T-helper 17 cell (primary cell): ENCODE measurements around the gene ZNF512B. TPM values are rescaled to one million over a fixed set of nuclear protein-coding genes. Genes with fewer than 3 reads are reported as not detected.
A peak's percentile ranks its signal among the peaks of the same experiment; 100 is the strongest.
"Not testable (repeated sequence)": the region's sequence is repeated elsewhere in the genome, so short reads cannot be mapped to it uniquely, and the experiment has no call there.

Experiments used
- ATAC-seq: fragments of 150-1000 bp; cut with Tn5 transposase; 2 replicates; pipeline ENCODE4 v1.10.0; 2021; ENCODE audit warnings: mild to moderate bottlenecking, moderate library complexity
- DNase-seq, 3 donors: peaks; one replicate each; pipeline versions ENCODE4 v3.0.0 to v3.0.0-alpha.2; 2020 to 2021
- H3K9me3 ChIP-seq: one replicate; pipeline ENCODE4 v1.7.0; 2013; ENCODE audit warnings: low read length, mild to moderate bottlenecking; ENCODE audit not compliant: control insufficient read depth, poor library complexity, severe bottlenecking
- H3K27ac Mint-ChIP-seq: one replicate; pipeline ENCODE4 v1.8.0; 2022; ENCODE audit warnings: mild to moderate bottlenecking, moderate library complexity, mixed read lengths
- H3K27me3 Mint-ChIP-seq: one replicate; pipeline ENCODE4 v1.8.0; 2022; ENCODE audit warnings: mixed read lengths
- H3K36me3 Mint-ChIP-seq: one replicate; pipeline ENCODE4 v1.8.0; 2022; ENCODE audit warnings: low read depth, mixed read lengths
- H3K4me1 Mint-ChIP-seq: one replicate; pipeline ENCODE4 v1.8.0; 2022; ENCODE audit warnings: mild to moderate bottlenecking, mixed read lengths
- H3K4me3 Mint-ChIP-seq: one replicate; pipeline ENCODE4 v1.8.0; 2022; ENCODE audit warnings: mild to moderate bottlenecking, moderate library complexity, mixed read lengths
- total RNA-seq, 4 donors: library from RNA in 2 of 4; stranded (reverse) in 2 of 4; gene quantifications; one replicate each; pipeline ENCODE4 v1.2.3 and lab custom pipeline; 2022 to 2026

Gene ZNF512B, protein sequence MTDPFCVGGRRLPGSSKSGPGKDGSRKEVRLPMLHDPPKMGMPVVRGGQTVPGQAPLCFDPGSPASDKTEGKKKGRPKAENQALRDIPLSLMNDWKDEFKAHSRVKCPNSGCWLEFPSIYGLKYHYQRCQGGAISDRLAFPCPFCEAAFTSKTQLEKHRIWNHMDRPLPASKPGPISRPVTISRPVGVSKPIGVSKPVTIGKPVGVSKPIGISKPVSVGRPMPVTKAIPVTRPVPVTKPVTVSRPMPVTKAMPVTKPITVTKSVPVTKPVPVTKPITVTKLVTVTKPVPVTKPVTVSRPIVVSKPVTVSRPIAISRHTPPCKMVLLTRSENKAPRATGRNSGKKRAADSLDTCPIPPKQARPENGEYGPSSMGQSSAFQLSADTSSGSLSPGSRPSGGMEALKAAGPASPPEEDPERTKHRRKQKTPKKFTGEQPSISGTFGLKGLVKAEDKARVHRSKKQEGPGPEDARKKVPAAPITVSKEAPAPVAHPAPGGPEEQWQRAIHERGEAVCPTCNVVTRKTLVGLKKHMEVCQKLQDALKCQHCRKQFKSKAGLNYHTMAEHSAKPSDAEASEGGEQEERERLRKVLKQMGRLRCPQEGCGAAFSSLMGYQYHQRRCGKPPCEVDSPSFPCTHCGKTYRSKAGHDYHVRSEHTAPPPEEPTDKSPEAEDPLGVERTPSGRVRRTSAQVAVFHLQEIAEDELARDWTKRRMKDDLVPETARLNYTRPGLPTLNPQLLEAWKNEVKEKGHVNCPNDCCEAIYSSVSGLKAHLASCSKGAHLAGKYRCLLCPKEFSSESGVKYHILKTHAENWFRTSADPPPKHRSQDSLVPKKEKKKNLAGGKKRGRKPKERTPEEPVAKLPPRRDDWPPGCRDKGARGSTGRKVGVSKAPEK
- total RNA-seq (10 to 100 TPM; 17.9 to 18.8 TPM), total RNA-seq (lab: John Stamatoyannopoulos, UW) (43.6 to 45.4 reads per million in 2 donors)

- no peaks in the 10 kb centered on the region for H3K27me3 Mint-ChIP-seq
- ATAC-seq: peak; percentile 68
Observed at GRCh38 chr20:63969838-63970713, at the start of gene ZNF512B. Gene ZNF512B (minus strand): TSS chr20:63969930. CDS start chr20:63967950, 1,980 bp downstream.

GRCh38 chr20:64015635-64016034, 45.9 kb upstream of the ZNF512B start:
- no peak overlapping the region for H3K27ac Mint-ChIP-seq
- H3K27me3 Mint-ChIP-seq: no peaks in the 10 kb centered on the region
- no peak overlapping the region for H3K4me3 Mint-ChIP-seq
- peaks cover 12% of the 10 kb centered on the region for H3K4me1 Mint-ChIP-seq
- H3K9me3 ChIP-seq: no peaks in the 10 kb centered on the region
- ATAC-seq: no peak
- H3K36me3 Mint-ChIP-seq: peaks cover 11% of the 10 kb centered on the region
- DNase-seq: no peak

More at GRCh38 chr20:63969838-63970713, at the start of gene ZNF512B:
- H3K9me3 ChIP-seq: no peaks in the 10 kb centered on the region
- peak; percentile 40 to 58 (median 54) for DNase-seq
- Mint-ChIP-seq H3K27ac (peak within 1 kb of the TSS; percentile 89), H3K36me3 (peaks cover 4% of the 10 kb centered on the region), H3K4me1 (peaks cover 22% of the 10 kb centered on the region), H3K4me3 (peak within 1 kb of the TSS; percentile 92)

DNA sequence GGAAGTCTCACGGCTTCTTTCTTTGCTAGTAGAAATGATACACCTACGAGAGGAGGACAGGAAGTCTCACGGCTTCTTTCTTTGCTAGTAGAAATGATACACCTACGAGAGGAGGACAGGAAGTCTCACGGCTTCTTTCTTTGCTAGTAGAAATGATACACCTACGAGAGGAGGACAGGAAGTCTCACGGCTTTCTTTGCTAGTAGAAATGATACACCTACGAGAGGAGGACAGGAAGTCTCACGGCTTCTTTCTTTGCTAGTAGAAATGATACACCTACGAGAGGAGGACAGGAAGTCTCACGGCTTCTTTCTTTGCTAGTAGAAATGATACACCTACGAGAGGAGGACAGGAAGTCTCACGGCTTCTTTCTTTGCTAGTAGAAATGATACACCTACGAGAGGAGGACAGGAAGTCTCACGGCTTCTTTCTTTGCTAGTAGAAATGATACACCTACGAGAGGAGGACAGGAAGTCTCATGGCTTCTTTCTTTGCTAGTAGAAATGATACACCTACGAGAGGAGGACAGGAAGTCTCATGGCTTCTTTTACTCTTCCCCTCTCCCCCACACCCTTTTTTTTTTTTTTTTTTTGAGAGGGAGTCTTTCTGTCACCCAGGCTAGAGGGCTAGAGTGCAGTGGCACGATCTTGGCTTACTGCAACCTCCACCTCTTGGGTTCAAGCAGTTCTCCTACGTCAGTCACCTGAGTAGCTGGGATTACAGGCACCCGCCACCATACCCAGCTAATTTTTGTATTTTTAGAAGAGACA, 42.8 kb upstream of the ZNF512B start:
- not testable (repeated sequence) for H3K9me3 ChIP-seq, DNase-seq, H3K27me3 Mint-ChIP-seq
- peaks cover 14% of the 10 kb centered on the region for H3K36me3 Mint-ChIP-seq
- peak overlapping the region; percentile 89 for H3K27ac Mint-ChIP-seq
- H3K4me1 Mint-ChIP-seq: peaks cover 18% of the 10 kb centered on the region
- peak overlapping the region; percentile 31 for H3K4me3 Mint-ChIP-seq
- ATAC-seq: peak; percentile 68

GRCh38 chr20:64011366-64011779, 41.6 kb upstream of the ZNF512B start:
- peaks cover 11% of the 10 kb centered on the region for H3K36me3 Mint-ChIP-seq
- H3K9me3 ChIP-seq: peaks cover 2% of the 10 kb centered on the region
- peaks cover 20% of the 10 kb centered on the region for H3K4me1 Mint-ChIP-seq
- peak; percentile 24 for ATAC-seq
- peak overlapping the region; percentile 71 for H3K27ac Mint-ChIP-seq
- H3K27me3 Mint-ChIP-seq: no peaks in the 10 kb centered on the region
- DNase-seq: no peak
- H3K4me3 Mint-ChIP-seq: peak overlapping the region; percentile 65

DNA sequence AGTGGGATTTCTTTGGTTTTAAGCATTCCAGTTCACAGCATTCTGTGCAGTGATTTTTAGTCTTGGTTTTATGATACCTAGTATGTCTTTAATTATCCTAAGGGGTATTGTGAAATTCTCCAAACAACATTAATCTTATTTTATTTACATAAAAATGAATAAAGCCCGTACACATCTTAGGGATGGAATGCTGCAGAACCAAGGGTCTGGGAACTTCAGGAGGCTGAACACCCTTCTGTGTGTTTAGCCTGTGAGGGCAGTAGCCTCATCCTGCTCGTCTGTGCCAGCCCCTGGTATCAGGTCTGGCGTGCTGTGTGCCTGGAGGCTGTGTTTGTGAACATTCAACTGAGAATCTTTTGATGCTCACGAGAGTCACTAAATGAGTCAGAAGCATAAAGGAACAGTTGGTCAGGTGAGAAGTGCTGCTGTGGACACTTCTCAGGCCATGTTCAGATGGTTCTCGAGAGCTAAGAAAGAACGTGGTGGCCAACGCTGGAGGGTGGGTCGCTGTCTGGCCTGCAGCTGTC, 41.0 kb upstream of the ZNF512B start:
- peaks cover 2% of the 10 kb centered on the region for H3K9me3 ChIP-seq
- H3K4me1 Mint-ChIP-seq: peaks cover 20% of the 10 kb centered on the region
- peak overlapping the region; percentile 71 for H3K27ac Mint-ChIP-seq
- peak overlapping the region; percentile 65 for H3K4me3 Mint-ChIP-seq
- no peaks in the 10 kb centered on the region for H3K27me3 Mint-ChIP-seq
- H3K36me3 Mint-ChIP-seq: peaks cover 10% of the 10 kb centered on the region
- ATAC-seq: no peak
- DNase-seq: no peak

DNA sequence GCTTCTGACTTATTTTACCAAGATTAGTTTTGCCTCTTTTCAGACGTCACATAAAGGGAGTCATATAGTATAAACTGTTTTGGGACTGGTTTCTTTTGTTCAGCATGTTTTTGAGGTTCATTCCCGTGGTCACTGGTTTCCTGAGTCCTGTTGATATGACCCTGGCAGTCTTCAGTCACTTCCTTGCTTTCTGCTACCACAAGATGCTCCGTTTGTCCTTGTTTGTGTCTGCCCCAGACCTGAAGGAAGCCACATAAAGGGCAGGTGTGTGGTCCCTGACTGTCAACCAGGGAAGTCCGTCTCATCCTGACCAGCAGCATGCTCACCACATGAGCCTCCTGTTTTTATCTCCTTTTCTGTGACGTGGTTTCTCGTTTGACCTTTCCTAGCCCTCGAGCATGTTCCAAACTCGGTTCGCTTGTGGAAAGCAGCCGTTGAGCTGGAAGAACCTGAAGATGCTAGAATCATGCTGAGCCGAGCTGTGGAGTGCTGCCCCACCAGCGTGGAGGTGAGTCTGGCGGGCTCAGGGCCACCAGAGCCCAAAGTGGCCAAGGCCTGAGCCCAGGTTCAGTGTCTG, 40.2 kb upstream of the ZNF512B start:
- H3K9me3 ChIP-seq: peaks cover 2% of the 10 kb centered on the region
- Mint-ChIP-seq H3K27me3 (no peaks in the 10 kb centered on the region), H3K36me3 (peaks cover 9% of the 10 kb centered on the region), H3K4me3 (peak overlapping the region; percentile 39), H3K27ac (peak overlapping the region; percentile 71), H3K4me1 (peaks cover 27% of the 10 kb centered on the region)
- DNase-seq (no peak), ATAC-seq (peak; percentile 61)

GRCh38 chr20:64006902-64007301, 37.2 kb upstream of the ZNF512B start:
- Mint-ChIP-seq H3K36me3 (peaks cover 9% of the 10 kb centered on the region), H3K27ac (peak overlapping the region; percentile 79), H3K4me1 (peaks cover 24% of the 10 kb centered on the region), H3K27me3 (no peaks in the 10 kb centered on the region), H3K4me3 (no peak overlapping the region)
- H3K9me3 ChIP-seq: peaks cover 2% of the 10 kb centered on the region
- ATAC-seq (no peak), DNase-seq (no peak)

- peaks cover 11% of the 10 kb centered on the region for H3K36me3 Mint-ChIP-seq
- peaks cover 27% of the 10 kb centered on the region for H3K4me1 Mint-ChIP-seq
- no peak for ATAC-seq
Observed at GRCh38 chr20:64006490-64006889, 36.8 kb upstream of the ZNF512B start.

DNA sequence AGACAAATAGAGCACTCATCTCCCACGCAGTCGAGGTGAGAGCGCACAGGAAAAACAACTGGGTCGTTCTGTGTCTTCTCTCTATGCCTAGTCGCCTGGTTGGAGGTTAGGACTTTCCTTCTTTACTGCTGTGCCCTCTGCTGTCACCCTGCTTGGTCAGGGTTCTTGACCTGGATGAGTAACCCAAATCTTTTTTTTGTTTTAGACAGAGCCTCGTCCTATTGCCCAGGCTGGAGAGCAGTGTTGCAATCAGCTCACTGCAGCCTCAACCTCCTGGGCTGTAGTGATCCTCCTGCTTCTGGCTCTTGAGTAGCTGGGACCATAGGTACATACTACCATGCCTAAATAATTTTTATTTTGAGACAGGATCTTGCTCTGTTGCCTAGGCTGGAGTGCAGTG, 35.7 kb upstream of the ZNF512B start:
- H3K4me1 Mint-ChIP-seq: peaks cover 30% of the 10 kb centered on the region
- DNase-seq: no peak
- no peaks in the 10 kb centered on the region for H3K27me3 Mint-ChIP-seq
- ATAC-seq: no peak
- peaks cover 11% of the 10 kb centered on the region for H3K36me3 Mint-ChIP-seq
- no peak overlapping the region for H3K4me3 Mint-ChIP-seq
- H3K27ac Mint-ChIP-seq: peak overlapping the region; percentile 79
- peaks cover 2% of the 10 kb centered on the region for H3K9me3 ChIP-seq

More at GRCh38 chr20:64006490-64006889, 36.8 kb upstream of the ZNF512B start:
- H3K9me3 ChIP-seq: peaks cover 2% of the 10 kb centered on the region
- H3K4me3 Mint-ChIP-seq: no peak overlapping the region
- no peaks in the 10 kb centered on the region for H3K27me3 Mint-ChIP-seq
- DNase-seq: no peak
- H3K27ac Mint-ChIP-seq: peak overlapping the region; percentile 79

DNA sequence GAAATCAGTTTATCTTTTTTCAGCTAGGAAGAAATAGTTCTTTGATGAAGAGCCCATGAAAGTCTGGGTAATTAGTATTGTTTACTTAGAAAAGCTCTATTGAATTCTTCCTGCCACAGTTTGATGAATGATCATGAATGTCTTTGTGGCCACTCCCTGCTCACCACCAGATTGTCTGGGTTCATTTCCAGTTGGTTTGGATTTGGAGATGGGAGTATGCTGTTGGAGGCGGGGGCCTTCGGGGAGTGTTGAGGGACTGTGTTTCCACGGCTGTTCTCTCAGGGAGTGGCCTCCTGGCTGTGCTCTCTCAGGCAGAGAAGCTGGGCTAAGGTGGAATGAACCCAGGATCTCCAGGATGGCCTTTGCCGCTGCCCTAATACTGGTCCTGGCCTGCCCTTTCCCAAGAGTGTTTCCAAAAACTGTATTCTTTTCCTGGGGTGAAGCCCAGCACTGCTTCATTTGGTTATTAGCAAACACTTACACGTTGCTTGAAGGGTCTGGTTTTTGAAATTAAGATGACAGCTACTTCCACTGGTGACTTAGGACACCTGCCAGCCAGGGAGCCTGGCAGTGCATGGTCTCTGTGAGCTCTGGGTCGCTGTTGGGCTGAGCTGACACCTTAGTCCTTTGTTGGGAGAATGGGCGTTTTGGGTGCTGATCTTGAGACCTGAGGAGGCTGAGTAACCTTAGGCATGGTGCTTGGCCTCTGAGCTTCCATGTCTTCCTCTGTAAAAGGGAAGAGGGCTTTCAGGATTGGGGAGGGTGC, 34.4 kb upstream of the ZNF512B start:
- Mint-ChIP-seq H3K27ac (peak overlapping the region; percentile 79), H3K36me3 (peaks cover 6% of the 10 kb centered on the region), H3K4me3 (no peak overlapping the region), H3K27me3 (no peaks in the 10 kb centered on the region), H3K4me1 (peaks cover 22% of the 10 kb centered on the region)
- DNase-seq (no peak), ATAC-seq (no peak)
- H3K9me3 ChIP-seq: no peaks in the 10 kb centered on the region

DNA sequence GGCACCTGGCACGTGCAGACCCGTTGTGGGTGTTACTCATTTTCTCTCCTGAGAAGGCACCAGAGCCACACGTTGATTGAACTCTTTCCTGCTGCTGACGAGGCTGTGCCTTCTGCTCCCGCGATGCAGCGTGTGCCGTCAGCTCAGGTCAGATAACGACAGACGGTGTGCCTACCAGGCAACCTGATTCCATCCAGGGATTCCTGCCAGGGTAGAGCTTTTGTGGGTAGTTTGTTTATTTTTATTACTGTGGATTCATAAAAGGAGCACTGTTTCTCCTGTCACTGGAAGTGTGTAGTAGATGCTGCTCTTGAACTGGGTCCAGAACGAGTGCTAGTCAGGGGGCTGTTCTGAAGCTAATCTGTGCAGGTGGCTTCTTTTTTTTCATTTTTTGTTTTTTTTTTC, 31.9 kb upstream of the ZNF512B start:
- H3K9me3 ChIP-seq: no peaks in the 10 kb centered on the region
- no peaks in the 10 kb centered on the region for H3K27me3 Mint-ChIP-seq
- no peak overlapping the region for H3K4me3 Mint-ChIP-seq
- peaks cover 4% of the 10 kb centered on the region for H3K36me3 Mint-ChIP-seq
- peak overlapping the region; percentile 32 for H3K27ac Mint-ChIP-seq
- peaks cover 21% of the 10 kb centered on the region for H3K4me1 Mint-ChIP-seq
- ATAC-seq (peak; percentile 52), DNase-seq (no peak)
